GM12873 (cell line): ENCODE data around the gene IFI30.

ENCODE experiments used
- CTCF ChIP-seq: IDR thresholded peaks from 2 replicates; pipeline ENCODE4 v1.5.1; 2012; ENCODE audit warnings: low read depth, mild to moderate bottlenecking, moderate library complexity, low read length, control low read depth; ENCODE audit not compliant: insufficient read depth; ENCODE audit errors: missing control alignments

Gene IFI30

GRCh38 chr19:18153556-18154134 is 20.0 kb upstream of the IFI30 start:
- no peak for TF ChIP-seq CTCF

- no peak for TF ChIP-seq CTCF
Measured at GRCh38 chr19:18155095-18156087, 18.2 kb upstream of the IFI30 start.

- TF ChIP-seq CTCF: no peak
Measured at GRCh38 chr19:18156268-18156667, 17.3 kb upstream of the IFI30 start.

- TF ChIP-seq CTCF: no peak
Measured at GRCh38 chr19:18156841-18157464, 16.7 kb upstream of the IFI30 start.

GRCh38 chr19:18157465-18158063 is 16.0 kb upstream of the IFI30 start:
- TF ChIP-seq CTCF: no peak

- TF ChIP-seq CTCF: no peak
Measured at GRCh38 chr19:18158467-18158866, 15.1 kb upstream of the IFI30 start.

- TF ChIP-seq CTCF: no peak
Measured at GRCh38 chr19:18159810-18160209, 13.8 kb upstream of the IFI30 start.
